GM18873 (cell line): ENCODE data around the gene ADAMTSL1.
A peak's percentile ranks its signal among the peaks of the same experiment; 100 is the strongest.

Experiments used
- ATAC-seq: cut with Tn5 transposase; IDR thresholded peaks from one replicate; pipeline ENCODE4 v1.9.1; 2021; ENCODE audit warnings: mild to moderate bottlenecking, moderate library complexity, moderate number of reproducible peaks; ENCODE audit not compliant: unreplicated experiment, low FRiP score

The ADAMTSL1 gene

GRCh38 chr9:18473652-18474279 lies at the start of gene ADAMTSL1:
Gene ADAMTSL1, plus strand, starts transcription at chr9:18474153. Its CDS starts 80 bp downstream, at chr9:18474233.
- ATAC-seq: no peak

- no peak for ATAC-seq
These were observed 46.3 kb upstream of the ADAMTSL1 start for GRCh38 chr9:18427691-18428090.

- no peak for ATAC-seq
These were observed 45.3 kb upstream of the ADAMTSL1 start for GRCh38 chr9:18428661-18429060.

GRCh38 chr9:18429070-18429469 lies 44.9 kb upstream of the ADAMTSL1 start:
- no peak for ATAC-seq

GRCh38 chr9:18433620-18434019 lies 40.3 kb upstream of the ADAMTSL1 start:
- no peak for ATAC-seq

- ATAC-seq: no peak
These were observed 36.4 kb upstream of the ADAMTSL1 start for GRCh38 chr9:18437315-18438201.

- no peak for ATAC-seq
These were observed 35.5 kb upstream of the ADAMTSL1 start for GRCh38 chr9:18438300-18438925.

- ATAC-seq: no peak
These were observed 35.0 kb upstream of the ADAMTSL1 start for GRCh38 chr9:18438951-18439350.

- ATAC-seq: no peak
These were observed 32.7 kb upstream of the ADAMTSL1 start for GRCh38 chr9:18441261-18441660.

GRCh38 chr9:18442629-18443491 lies 31.1 kb upstream of the ADAMTSL1 start:
- ATAC-seq: peak; percentile 82

GRCh38 chr9:18447131-18447530 lies 26.8 kb upstream of the ADAMTSL1 start:
- ATAC-seq: no peak

GRCh38 chr9:18447541-18447940 lies 26.4 kb upstream of the ADAMTSL1 start:
- no peak for ATAC-seq

GRCh38 chr9:18448101-18448500 lies 25.9 kb upstream of the ADAMTSL1 start:
- ATAC-seq: no peak

- no peak for ATAC-seq
These were observed 22.5 kb upstream of the ADAMTSL1 start for GRCh38 chr9:18451406-18451805.

- no peak for ATAC-seq
These were observed 21.7 kb upstream of the ADAMTSL1 start for GRCh38 chr9:18452276-18452675.

- ATAC-seq: no peak
These were observed 17.2 kb upstream of the ADAMTSL1 start for GRCh38 chr9:18456624-18457237.

GRCh38 chr9:18457510-18457909 lies 16.4 kb upstream of the ADAMTSL1 start:
- no peak for ATAC-seq

GRCh38 chr9:18459962-18460584 lies 13.9 kb upstream of the ADAMTSL1 start:
- no peak for ATAC-seq

GRCh38 chr9:18461496-18461895 lies 12.5 kb upstream of the ADAMTSL1 start:
- ATAC-seq: no peak

GRCh38 chr9:18463991-18464390 lies 10.0 kb upstream of the ADAMTSL1 start:
- ATAC-seq: no peak
